ENCODE measurements around the gene HSPA1B. TPM values are rescaled to one million over a fixed set of nuclear protein-coding genes. Genes with fewer than 3 reads are reported as not detected.
"Not testable (repeated sequence)": the region's sequence is repeated elsewhere in the genome, so short reads cannot be mapped to it uniquely, and the experiment has no call there.

HSPA1B gene
- total RNA-seq, 1 experiment from 2014 or later = 131 TPM

DNA sequence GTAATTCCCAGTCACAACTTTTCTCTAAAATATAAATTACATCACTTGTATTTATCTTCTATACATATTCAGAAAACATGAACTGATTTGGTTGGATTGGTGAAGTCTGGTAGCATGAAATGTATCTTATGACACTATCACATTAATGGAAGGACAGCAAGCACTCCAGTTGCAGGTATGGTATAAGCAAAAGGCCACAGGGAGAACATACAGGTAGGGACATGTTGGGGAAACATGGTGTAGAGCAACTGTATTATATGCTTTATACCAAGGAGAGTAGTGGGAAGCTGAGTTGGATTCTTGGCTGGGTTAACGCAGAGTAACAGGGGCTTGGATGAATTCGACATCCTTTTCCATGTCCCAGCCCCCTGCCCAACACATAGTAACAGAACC is 30.5 kb upstream of the HSPA1B start:
- BruUV-seq (replicated peaks) = no TSS peak
- intact Hi-C loops (cut with micrococcal nuclease; ENCODE audit: unreplicated experiment) = no loop called here
- peak overlapping the region; percentile 99 for H3K27ac ChIP-seq (ENCODE audit: low read depth, low read length, poor library complexity, severe bottlenecking)

DNA sequence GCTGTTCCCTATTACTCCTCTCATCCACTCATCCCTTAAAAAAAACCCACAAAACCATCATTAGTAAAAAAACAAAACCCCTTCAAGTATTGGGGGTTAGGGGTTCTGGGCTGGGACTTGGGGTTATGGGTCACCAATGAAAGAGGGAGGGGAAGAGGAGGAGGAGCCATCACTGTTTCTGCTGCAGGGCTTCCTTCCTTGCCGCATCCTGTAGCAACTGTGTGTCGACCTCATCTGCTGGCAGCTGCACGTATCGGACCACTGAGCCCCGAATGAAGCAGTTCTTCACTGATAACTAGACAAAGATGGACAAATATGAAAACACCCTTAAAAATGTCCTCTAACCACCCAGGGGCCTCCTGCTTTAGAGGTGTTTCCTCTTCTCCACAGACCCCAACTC is 29.9 kb upstream of the HSPA1B start:
- no TSS peak for BruUV-seq (replicated peaks)
- no peak overlapping the region for H3K27ac ChIP-seq (ENCODE audit: low read depth, low read length, poor library complexity, severe bottlenecking)
- no peak overlapping the region for H3K4me3 ChIP-seq (ENCODE audit: low read depth, low read length, poor library complexity, severe bottlenecking)
- peaks cover 11% of the 10 kb centered on the region for H3K4me1 ChIP-seq (ENCODE audit: insufficient read depth, low read length, poor library complexity, severe bottlenecking)
- H3K27me3 ChIP-seq (replicated peaks; ENCODE audit: insufficient read depth, low read depth, low read length, poor library complexity) = no peaks in the 10 kb centered on the region
- H3K9me3 ChIP-seq (ENCODE audit: low read depth, low read length, poor library complexity, severe bottlenecking) = no peaks in the 10 kb centered on the region
- intact Hi-C loops (cut with micrococcal nuclease; ENCODE audit: unreplicated experiment) = no loop called here
- ChIA-PET CTCF (no interaction called here), POLR2A (ENCODE audit: low non-redundant PET) (no interaction called here)
- no peak for DNase-seq (ENCODE audit: low spot score)
- no peak for TF ChIP-seq EZH2 (IDR thresholded peaks at IDR 0.05; ENCODE audit: borderline replicate concordance, low read depth, low read length, poor library complexity, severe bottlenecking)
- TF ChIP-seq, protein P1, sequence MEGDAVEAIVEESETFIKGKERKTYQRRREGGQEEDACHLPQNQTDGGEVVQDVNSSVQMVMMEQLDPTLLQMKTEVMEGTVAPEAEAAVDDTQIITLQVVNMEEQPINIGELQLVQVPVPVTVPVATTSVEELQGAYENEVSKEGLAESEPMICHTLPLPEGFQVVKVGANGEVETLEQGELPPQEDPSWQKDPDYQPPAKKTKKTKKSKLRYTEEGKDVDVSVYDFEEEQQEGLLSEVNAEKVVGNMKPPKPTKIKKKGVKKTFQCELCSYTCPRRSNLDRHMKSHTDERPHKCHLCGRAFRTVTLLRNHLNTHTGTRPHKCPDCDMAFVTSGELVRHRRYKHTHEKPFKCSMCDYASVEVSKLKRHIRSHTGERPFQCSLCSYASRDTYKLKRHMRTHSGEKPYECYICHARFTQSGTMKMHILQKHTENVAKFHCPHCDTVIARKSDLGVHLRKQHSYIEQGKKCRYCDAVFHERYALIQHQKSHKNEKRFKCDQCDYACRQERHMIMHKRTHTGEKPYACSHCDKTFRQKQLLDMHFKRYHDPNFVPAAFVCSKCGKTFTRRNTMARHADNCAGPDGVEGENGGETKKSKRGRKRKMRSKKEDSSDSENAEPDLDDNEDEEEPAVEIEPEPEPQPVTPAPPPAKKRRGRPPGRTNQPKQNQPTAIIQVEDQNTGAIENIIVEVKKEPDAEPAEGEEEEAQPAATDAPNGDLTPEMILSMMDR (conservative IDR thresholded peaks at IDR 0.05; ENCODE audit: low read depth, low read length) = no peak
- peaks cover 34% of the 10 kb centered on the region for H3K36me3 ChIP-seq (ENCODE audit: insufficient read depth, low read length, poor library complexity, severe bottlenecking)

More for the DNA sequence above, 30.5 kb upstream of the HSPA1B start:
- H3K36me3 ChIP-seq (ENCODE audit: insufficient read depth, low read length, poor library complexity, severe bottlenecking) = peaks cover 38% of the 10 kb centered on the region
- no peak overlapping the region for H3K4me3 ChIP-seq (ENCODE audit: low read depth, low read length, poor library complexity, severe bottlenecking)
- H3K27me3 ChIP-seq (replicated peaks; ENCODE audit: insufficient read depth, low read depth, low read length, poor library complexity) = no peaks in the 10 kb centered on the region
- TF ChIP-seq EZH2 (IDR thresholded peaks at IDR 0.05; ENCODE audit: borderline replicate concordance, low read depth, low read length, poor library complexity, severe bottlenecking) = no peak
- TF ChIP-seq, protein P1 (conservative IDR thresholded peaks at IDR 0.05; ENCODE audit: low read depth, low read length) = no peak
- no peak for DNase-seq (ENCODE audit: low spot score)
- CTCF ChIA-PET = interaction anchor here (1.2 kb wide), 1 partner anchor 17 kb away, joined by 5 read pairs; no protein-coding TSS in a partner anchor
- H3K4me1 ChIP-seq (ENCODE audit: insufficient read depth, low read length, poor library complexity, severe bottlenecking) = peaks cover 11% of the 10 kb centered on the region
- no peaks in the 10 kb centered on the region for H3K9me3 ChIP-seq (ENCODE audit: low read depth, low read length, poor library complexity, severe bottlenecking)
- POLR2A ChIA-PET (ENCODE audit: low non-redundant PET) = no interaction called here

DNA sequence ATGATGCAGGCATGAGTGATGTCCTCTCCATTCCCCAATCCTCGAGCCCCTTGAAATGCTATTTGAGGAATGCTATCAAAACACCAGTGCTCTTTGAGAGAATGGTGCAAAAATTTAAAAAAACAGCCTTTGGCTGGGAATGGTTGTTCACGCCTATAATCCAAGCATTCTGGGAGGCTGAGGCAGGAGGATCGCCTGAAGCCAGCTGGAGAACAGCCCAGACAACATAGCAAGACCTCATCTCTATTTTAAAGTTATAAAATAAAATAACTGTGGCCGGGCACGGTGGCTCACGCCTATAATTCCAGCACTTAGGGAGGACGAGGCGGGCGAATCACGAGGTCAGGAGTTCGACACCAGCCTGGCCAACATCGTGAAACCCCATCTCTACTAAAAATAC is 27.8 kb upstream of the HSPA1B start:
- DNase-seq (ENCODE audit: low spot score) = no peak
- H3K36me3 ChIP-seq (ENCODE audit: insufficient read depth, low read length, poor library complexity, severe bottlenecking) = peaks cover 29% of the 10 kb centered on the region
- no peaks in the 10 kb centered on the region for H3K27me3 ChIP-seq (replicated peaks; ENCODE audit: insufficient read depth, low read depth, low read length, poor library complexity)
- ChIA-PET CTCF (no interaction called here), POLR2A (ENCODE audit: low non-redundant PET) (no interaction called here)
- H3K9me3 ChIP-seq (ENCODE audit: low read depth, low read length, poor library complexity, severe bottlenecking) = no peaks in the 10 kb centered on the region
- no peak overlapping the region for H3K4me3 ChIP-seq (ENCODE audit: low read depth, low read length, poor library complexity, severe bottlenecking)
- no peak for TF ChIP-seq EZH2 (IDR thresholded peaks at IDR 0.05; ENCODE audit: borderline replicate concordance, low read depth, low read length, poor library complexity, severe bottlenecking)
- TF ChIP-seq, protein P1 (conservative IDR thresholded peaks at IDR 0.05; ENCODE audit: low read depth, low read length) = no peak
- peaks cover under 1% of the 10 kb centered on the region for H3K4me1 ChIP-seq (ENCODE audit: insufficient read depth, low read length, poor library complexity, severe bottlenecking)
- H3K27ac ChIP-seq (ENCODE audit: low read depth, low read length, poor library complexity, severe bottlenecking) = no peak overlapping the region
- intact Hi-C loops (cut with micrococcal nuclease; ENCODE audit: unreplicated experiment) = no loop called here
- no TSS peak for BruUV-seq (replicated peaks)

DNA sequence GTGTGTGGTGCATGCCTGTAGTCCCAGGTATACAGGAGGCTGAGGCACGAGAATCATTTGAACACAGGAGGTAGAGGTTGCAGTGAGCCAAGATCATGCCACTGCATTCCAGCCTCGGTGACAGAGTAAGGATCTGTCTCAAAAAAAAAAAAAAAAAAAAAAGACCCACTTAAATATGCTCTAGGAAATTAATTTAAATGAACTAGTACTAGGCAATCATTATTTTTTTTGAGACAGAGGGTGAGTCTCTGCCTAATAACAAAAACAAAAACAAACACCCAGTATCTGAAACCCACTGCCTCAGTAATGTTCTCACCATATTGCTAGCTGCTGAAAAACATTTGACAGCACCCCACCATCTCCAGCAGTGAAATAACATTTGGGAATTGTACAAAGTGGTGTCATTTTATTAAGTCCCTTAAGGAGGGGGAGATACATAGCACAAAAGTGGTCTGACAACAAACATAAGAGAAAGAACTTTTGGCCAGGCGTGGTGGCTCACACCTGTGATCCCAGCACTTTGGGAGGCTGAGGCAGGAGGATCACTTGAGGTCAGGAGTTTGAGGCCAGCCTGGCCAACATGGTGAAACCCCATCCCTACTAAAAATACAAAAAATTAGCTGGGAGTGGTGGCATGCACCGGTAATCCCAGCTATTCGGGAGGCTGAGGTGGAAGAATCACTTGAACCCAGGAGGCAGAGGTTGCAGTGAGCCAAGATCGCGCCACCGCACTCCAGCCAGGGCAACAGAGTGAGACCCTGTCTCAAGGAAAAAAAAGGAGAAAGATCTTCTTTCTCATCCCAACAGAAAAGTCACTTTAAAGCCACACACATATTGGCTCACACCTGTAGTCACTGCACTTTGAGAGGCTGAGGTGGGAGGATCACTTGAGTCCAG is 26.3 kb upstream of the HSPA1B start:
- H3K4me1 ChIP-seq (ENCODE audit: insufficient read depth, low read length, poor library complexity, severe bottlenecking); H3K9me3 ChIP-seq (ENCODE audit: low read depth, low read length, poor library complexity, severe bottlenecking); H3K27me3 ChIP-seq (replicated peaks; ENCODE audit: insufficient read depth, low read depth, low read length, poor library complexity); H3K4me3 ChIP-seq (ENCODE audit: low read depth, low read length, poor library complexity, severe bottlenecking); H3K27ac ChIP-seq (ENCODE audit: low read depth, low read length, poor library complexity, severe bottlenecking); POLR2A ChIA-PET (ENCODE audit: low non-redundant PET); intact Hi-C loops (cut with micrococcal nuclease; ENCODE audit: unreplicated experiment); DNase-seq (ENCODE audit: low spot score); BruUV-seq (replicated peaks): not testable (repeated sequence)
- peaks cover 29% of the 10 kb centered on the region for H3K36me3 ChIP-seq (ENCODE audit: insufficient read depth, low read length, poor library complexity, severe bottlenecking)
- CTCF ChIA-PET = interaction anchor here (0.6 kb wide), 1 partner anchor 11 kb away, joined by 8 read pairs; no protein-coding TSS in a partner anchor

Data from A673 (cell line).